HepG2 (cell line): ENCODE results near the gene NAGS. TPM values are rescaled to one million over a fixed set of nuclear protein-coding genes. Genes with fewer than 3 reads are reported as not detected.
A peak's percentile ranks its signal among the peaks of the same experiment; 100 is the strongest.

Source experiments
- EEA1 ChIP-seq: sonication (generic); formaldehyde crosslinking; IDR thresholded peaks from 2 replicates; pipeline ENCODE4 v1.5.1; 2020; ENCODE audit warnings: mild to moderate bottlenecking, missing genetic modification reagents, borderline replicate concordance
- NCOA1 ChIP-seq: sonication (generic); formaldehyde crosslinking; IDR thresholded peaks from 2 replicates; pipeline ENCODE4 v1.9.0; 2021; ENCODE audit warnings: missing genetic modification reagents
- TAF15 ChIP-seq: fragments of 200-400 bp; formaldehyde crosslinking; IDR thresholded peaks from one replicate; pipeline ENCODE4 v1.6.1; 2018; ENCODE audit warnings: mild to moderate bottlenecking, low read depth, low read length; ENCODE audit not compliant: poor library complexity, severe bottlenecking
- YY1 ChIP-seq: IDR thresholded peaks from 2 replicates; pipeline ENCODE4 v1.6.1; 2011; ENCODE audit warnings: low read length, low read depth, moderate library complexity, mild to moderate bottlenecking; ENCODE audit not compliant: insufficient read depth, insufficient replicate concordance
- ZNF142 ChIP-seq: sonication (generic); formaldehyde crosslinking; IDR thresholded peaks from 2 replicates; pipeline ENCODE4 v1.4.0; 2020; ENCODE audit warnings: missing genetic modification reagents
- ZNF232 ChIP-seq: sonication (generic); formaldehyde crosslinking; IDR thresholded peaks from 2 replicates; pipeline ENCODE4 v1.4.0; 2020; ENCODE audit warnings: missing genetic modification reagents, borderline replicate concordance
- ZNF614 ChIP-seq: IDR thresholded peaks from 2 replicates; pipeline ENCODE4 v1.6.1; 2018; ENCODE audit warnings: missing biosample characterization, missing genetic modification reagents, inconsistent platforms, borderline replicate concordance
- ZNF772 ChIP-seq: sonication (generic); formaldehyde crosslinking; IDR thresholded peaks from 2 replicates; pipeline ENCODE4 v1.5.0; 2020; ENCODE audit warnings: mild to moderate bottlenecking, missing genetic modification reagents
- polyA plus RNA-seq, 8 experiments: library from polyadenylated mRNA; depleted of rRNA in 3 of 8; stranded (reverse) in 7 of 8; unstranded in 1 of 8; fragments of >200 nt; fragmentation: Illumina TruSeq in 4 of 8; extraction: Trizol in 4 of 8; gene quantifications; 2 replicates each; pipeline versions ENCODE4 v1.2.1 to v1.2.3, GENCODE V29; 2011 to 2016; ENCODE audit warnings: low read depth in 4 of 8, missing spikeins in 1 of 8, mixed read lengths in 1 of 8; ENCODE audit not compliant: insufficient read depth in 1 of 8
- total RNA-seq, 5 experiments: library from RNA; depleted of rRNA; stranded (reverse); fragments of >200 nt; fragmentation: Illumina TruSeq; extraction: Trizol; gene quantifications; 2 replicates each; pipeline ENCODE4 v1.2.3, GENCODE V29; 2016; ENCODE audit warnings: low read depth in 1 of 5
- TF ChIP-seq, protein P1 (sequence below): sonication (generic); formaldehyde crosslinking; IDR thresholded peaks from 2 replicates; pipeline ENCODE4 v1.5.1; 2020; ENCODE audit warnings: missing genetic modification reagents, mild to moderate bottlenecking, borderline replicate concordance
- TF ChIP-seq, protein P2 (sequence below): sonication (generic); formaldehyde crosslinking; IDR thresholded peaks from 2 replicates; pipeline ENCODE4 v1.4.0; 2020; ENCODE audit warnings: missing genetic modification reagents, borderline replicate concordance

The NAGS gene
- total and polyA plus RNA-seq, 2 of the 13 experiments (the other 11 are each of a cell fraction or from before 2014, with no cell fraction given): 4.3 to 5.1 TPM

DNA sequence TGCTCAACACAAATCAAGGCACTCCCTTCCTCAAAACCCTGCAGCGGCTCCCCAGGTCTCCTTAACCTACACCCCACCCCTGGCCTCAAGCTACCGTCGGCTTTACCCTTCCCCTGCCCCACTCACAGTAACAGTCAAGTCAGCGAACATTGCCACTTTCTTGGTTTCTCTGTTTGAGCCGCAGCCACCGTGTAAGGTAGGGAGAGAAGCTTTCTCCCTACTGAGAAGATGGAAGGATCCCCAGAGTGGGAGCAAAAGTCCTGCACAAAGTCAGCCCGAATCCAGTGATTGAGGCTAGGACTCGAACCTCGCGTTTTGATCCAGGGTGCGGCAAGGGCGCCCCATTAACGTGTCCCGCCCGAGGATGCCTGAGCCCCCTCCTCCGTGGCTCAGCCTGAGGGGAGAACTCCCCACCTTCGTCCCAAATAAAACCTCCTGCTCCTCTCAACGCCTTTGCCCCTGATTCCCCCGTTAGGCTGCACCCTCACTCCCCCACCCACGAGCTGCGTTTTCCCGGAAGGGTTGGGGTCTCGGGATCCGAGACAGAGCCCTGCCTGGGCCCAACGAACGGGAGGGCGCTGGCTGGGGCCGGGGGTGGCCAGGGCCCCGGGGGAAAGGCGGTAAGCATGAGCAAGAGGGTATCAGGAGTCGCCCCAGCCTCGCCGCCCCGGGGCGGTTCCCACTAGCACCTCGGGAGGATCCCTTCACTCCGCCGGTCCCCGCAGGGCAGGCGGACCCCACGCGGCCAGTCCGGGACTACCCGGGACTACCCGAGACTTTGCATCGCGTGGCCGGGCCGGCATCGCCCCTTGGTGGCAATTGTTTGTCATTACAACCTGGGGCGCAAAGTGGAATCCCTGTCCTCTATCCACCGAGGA, 9.9 kb upstream of the NAGS start (continued):
- no peak for TF ChIP-seq TAF15
- TF ChIP-seq ZNF232 (CRISPR knock-in tag): 0 out of 2 replicates have a peak, but pooled peaks have one; percentile 58
- no peak for TF ChIP-seq ZNF142 (CRISPR knock-in tag)
- TF ChIP-seq ZNF614 (CRISPR knock-in tag): peak; percentile 45; the same call in 1 of the 2 replicates
- peak; percentile 31 for TF ChIP-seq YY1
- TF ChIP-seq, protein P1, sequence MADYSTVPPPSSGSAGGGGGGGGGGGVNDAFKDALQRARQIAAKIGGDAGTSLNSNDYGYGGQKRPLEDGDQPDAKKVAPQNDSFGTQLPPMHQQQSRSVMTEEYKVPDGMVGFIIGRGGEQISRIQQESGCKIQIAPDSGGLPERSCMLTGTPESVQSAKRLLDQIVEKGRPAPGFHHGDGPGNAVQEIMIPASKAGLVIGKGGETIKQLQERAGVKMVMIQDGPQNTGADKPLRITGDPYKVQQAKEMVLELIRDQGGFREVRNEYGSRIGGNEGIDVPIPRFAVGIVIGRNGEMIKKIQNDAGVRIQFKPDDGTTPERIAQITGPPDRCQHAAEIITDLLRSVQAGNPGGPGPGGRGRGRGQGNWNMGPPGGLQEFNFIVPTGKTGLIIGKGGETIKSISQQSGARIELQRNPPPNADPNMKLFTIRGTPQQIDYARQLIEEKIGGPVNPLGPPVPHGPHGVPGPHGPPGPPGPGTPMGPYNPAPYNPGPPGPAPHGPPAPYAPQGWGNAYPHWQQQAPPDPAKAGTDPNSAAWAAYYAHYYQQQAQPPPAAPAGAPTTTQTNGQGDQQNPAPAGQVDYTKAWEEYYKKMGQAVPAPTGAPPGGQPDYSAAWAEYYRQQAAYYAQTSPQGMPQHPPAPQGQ: no peak
- TF ChIP-seq EEA1 (CRISPR knock-in tag): 0 out of 2 replicates have a peak, but pooled peaks have one; percentile 62
- TF ChIP-seq ZNF772 (CRISPR knock-in tag): no peak
- TF ChIP-seq NCOA1 (CRISPR knock-in tag): no peak
- TF ChIP-seq, protein P2, sequence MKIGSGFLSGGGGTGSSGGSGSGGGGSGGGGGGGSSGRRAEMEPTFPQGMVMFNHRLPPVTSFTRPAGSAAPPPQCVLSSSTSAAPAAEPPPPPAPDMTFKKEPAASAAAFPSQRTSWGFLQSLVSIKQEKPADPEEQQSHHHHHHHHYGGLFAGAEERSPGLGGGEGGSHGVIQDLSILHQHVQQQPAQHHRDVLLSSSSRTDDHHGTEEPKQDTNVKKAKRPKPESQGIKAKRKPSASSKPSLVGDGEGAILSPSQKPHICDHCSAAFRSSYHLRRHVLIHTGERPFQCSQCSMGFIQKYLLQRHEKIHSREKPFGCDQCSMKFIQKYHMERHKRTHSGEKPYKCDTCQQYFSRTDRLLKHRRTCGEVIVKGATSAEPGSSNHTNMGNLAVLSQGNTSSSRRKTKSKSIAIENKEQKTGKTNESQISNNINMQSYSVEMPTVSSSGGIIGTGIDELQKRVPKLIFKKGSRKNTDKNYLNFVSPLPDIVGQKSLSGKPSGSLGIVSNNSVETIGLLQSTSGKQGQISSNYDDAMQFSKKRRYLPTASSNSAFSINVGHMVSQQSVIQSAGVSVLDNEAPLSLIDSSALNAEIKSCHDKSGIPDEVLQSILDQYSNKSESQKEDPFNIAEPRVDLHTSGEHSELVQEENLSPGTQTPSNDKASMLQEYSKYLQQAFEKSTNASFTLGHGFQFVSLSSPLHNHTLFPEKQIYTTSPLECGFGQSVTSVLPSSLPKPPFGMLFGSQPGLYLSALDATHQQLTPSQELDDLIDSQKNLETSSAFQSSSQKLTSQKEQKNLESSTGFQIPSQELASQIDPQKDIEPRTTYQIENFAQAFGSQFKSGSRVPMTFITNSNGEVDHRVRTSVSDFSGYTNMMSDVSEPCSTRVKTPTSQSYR (CRISPR knock-in tag): no peak
